RPMI7951 (cell line): ENCODE measurements around the gene IGFBP5. TPM values are rescaled to one million over a fixed set of nuclear protein-coding genes. Genes with fewer than 3 reads are reported as not detected.

Source experiments
- total RNA-seq: library from RNA; depleted of rRNA; stranded (reverse); fragments of >200 nt; shearing (Covaris generic); gene quantifications from 2 replicates; pipeline ENCODE4 v1.2.3, GENCODE V29; 2014; rRNA removed

Gene IGFBP5
- total RNA-seq, 1 experiment from 2014 or later: 25.0 TPM

Other genes with a start within 250 kb of the IGFBP5 start
- 1,523 and 2,058 TPM in 2 replicates for gene RPL37A, start 196.7 kb downstream of the IGFBP5 start, total RNA-seq
- gene IGFBP2, start 62.1 kb downstream of the IGFBP5 start, total RNA-seq: 3.5 and 6.4 TPM in 2 replicates
- gene TNP1, start 164.5 kb upstream of the IGFBP5 start, total RNA-seq: not detected in 2 replicates